Stimulated activated CD4-positive, alpha-beta T cell treated with anti-CD3 and anti-CD28 coated beads, TNF-alpha, amount 100 ng/mL, for 1 hour (primary cell): ENCODE data around the gene TFPI.
"Not testable (repeated sequence)": the region's sequence is repeated elsewhere in the genome, so short reads cannot be mapped to it uniquely, and the experiment has no call there.

Experiments used
- DNase-seq, 3 donors: peaks; one replicate each; pipeline ENCODE4 v3.0.0-alpha.2; 2020; ENCODE audit warnings: low read depth in 3 of 3, low spot score in 1 of 3

TFPI gene

GRCh38 chr2:187554011-187554703 lies at the start of gene TFPI:
TSS of gene TFPI (minus strand) at chr2:187554435. CDS start at chr2:187503768, 50,667 bp downstream.
- DNase-seq = no peak

DNA sequence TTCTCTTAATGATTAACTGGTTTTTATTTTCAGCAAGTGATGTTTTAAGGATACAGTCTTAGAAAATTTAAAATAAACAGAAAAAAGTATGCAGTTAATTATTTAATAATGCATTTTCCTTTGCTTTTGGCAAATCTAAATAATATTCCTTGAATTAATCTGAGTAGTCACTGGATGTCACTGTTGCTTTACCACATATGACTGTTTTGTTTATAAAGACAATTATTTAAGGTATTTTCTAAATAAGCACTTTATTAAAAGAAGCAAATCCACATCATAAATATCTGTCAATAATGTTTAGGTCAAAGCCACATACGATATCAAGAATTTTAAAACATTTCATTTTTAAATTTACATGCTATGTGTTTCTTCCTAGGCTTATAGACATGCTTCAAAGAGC lies 40.6 kb upstream of the TFPI start:
- no peak for DNase-seq

DNA sequence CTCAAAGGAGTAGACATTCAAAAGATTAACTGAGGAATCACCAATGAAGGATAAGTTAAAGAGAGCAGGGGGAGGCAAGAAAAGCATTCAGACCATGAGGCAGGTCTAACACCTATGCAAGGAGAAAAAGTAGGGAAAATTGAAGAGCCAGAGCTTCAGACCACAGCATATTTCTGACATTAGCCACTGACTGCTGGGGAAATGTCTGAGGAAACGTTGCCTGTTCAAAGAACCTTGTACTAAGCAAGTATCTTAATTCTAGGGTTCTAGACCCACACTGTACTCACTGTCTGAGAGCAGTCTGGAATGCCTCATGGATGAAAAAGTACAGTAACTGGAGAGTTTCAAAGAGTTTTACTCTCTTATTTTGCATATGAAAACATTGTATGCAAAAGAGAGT lies 39.5 kb upstream of the TFPI start:
- no peak for DNase-seq

DNA sequence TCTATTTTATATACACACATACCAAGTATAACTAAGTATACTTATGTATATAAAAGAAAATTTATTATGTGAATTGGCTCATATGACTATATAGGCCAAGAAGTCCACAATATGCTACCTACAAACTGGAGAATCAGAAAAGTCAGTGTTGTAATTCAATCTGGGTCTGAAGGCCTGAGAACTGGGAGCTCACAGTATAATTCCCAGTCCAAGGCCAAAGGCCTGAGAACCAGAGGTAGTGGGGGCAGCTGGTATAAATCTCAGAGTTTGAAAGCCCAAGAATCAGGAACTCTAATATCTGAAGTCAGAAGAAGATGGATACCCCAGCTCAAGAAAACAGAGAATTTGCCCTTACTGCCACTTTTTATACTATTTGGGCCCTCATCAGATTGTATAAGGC lies 38.9 kb upstream of the TFPI start:
- no peak for DNase-seq

GRCh38 chr2:187590175-187590574 lies 35.9 kb upstream of the TFPI start:
- DNase-seq = no peak

DNA sequence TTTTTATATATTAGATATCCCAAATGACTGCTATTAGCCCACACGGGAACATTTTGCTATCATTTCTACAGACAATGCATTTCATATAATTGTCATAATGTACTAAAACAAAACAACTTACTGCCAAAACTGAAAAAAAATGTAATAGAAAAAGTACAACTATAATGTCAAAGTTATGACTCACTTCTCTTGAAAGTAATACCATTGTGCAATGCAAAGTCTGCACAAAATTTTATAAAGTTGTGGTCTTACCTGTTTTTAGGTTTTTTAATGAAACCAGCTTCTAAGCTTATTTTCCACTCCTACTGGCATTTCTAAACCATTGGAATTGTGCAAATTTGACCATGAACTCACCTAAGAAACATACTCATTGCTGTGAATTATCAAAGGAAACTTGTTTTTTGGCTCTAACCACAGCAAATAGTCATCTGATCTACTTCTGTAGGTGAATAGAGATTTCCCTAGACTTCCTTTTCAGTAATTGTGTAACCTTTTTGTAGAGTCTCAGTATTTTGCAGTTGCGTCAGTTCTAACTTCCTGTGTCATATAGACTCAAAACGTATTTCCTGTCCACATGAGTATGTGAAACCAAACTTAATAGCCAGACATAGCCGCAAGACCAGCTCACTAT lies 31.9 kb upstream of the TFPI start:
- no peak for DNase-seq

GRCh38 chr2:187581125-187581896 lies 27.1 kb upstream of the TFPI start:
- no peak for DNase-seq

DNA sequence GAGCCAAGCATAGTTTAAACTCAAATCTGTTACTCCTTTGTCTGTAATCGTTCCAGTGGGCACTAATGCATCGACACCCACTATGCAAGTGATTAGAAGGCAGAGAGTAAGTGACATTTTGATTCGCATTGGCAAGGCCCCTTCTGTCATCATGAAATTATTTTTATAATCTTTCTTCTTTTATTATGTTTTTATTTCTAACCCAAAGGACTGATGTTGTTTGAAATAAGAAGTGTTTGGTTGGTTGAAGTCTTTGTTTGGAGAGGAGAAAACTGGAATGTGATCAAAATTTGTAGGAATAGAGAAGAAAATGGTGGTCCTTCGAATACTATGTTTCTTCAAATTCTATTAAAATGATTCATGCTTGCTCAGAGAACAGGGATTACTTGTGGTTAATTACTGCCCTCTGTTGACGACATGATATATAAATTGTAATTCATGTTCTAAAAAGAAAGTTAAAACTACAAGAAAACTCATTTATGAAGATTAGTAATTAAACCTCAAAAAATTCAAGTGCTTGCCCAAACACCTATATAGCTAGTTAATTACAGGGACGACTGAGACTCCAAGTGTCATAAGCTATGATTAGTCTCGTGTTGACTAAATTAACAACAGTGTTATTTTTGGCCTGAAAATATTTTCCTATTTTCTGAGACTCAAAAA lies 26.4 kb upstream of the TFPI start:
- no peak for DNase-seq

DNA sequence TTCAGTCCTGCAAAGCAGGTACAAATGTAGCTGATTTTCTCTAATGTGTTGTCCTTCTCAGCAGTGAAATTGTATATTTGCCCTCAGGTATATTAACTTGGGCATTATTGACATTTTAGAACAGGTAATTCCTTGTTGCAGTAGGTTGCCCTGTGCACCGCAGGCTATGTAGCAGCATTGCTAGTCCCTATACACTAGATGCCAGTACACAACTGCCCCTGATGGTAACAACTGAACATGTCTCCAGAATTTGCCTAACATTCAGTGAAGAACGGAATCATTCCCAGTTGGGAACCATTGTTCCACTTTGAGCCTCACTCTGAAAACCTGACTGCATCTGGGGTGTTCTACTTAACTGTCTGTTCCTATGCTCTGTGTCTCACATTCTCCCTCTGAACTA lies 23.1 kb upstream of the TFPI start:
- no peak for DNase-seq

GRCh38 chr2:187576906-187577305 lies 22.7 kb upstream of the TFPI start:
- DNase-seq = no peak

DNA sequence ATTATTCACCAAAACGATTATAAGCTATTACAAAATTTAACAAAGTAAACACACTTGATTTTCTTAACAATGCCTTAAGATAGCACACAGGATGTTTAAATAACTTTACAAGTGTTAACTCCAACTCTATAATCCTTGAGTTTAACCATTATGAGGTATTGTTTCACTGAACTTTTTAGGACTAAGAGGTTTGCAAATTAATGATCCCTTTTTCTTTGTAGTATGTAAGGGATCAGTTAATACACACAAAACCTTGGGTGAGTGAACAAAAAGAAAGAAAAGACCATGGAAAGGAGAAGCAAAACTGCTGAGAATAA lies 21.5 kb upstream of the TFPI start:
- no peak for DNase-seq

GRCh38 chr2:187574969-187575750 lies 20.9 kb upstream of the TFPI start:
- no peak for DNase-seq

DNA sequence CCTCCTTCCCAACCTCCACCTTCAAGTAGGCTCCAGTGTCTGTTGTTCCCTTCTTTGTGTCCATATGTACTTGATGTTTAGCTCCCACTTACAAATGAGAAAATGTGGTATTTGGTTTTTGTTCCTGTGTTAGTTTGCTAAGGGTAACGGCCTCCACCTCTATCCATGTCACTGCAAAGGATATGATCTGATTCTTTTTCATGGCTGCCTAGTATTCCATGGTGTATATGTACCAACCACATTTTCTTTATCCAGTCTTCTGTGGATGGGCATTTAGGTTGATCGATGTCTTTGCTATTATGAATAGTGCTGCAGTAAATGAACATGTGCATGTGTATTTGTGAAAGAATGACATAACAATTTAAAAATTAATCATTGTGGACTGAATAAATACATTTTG lies 19.5 kb upstream of the TFPI start:
- DNase-seq = no peak

DNA sequence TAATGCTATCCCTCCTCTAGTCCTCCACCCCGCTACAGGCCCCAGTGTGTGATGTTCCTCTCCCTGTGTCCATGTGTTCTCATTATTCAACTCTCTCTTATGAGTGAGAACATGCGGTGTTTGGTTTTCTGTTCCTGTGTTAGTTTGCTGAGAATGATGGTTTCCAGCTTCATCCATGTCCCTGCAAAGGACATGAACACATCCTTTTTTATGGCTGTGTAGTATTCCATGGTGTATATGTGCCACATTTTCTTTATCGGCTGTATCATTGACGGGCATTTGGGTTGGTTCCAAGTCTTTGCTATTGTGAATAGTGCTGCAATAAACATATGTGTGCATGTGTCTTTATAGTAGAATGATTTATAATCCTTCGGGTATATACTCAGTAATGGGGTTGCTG lies 17.8 kb upstream of the TFPI start:
- DNase-seq = not testable (repeated sequence)

- no peak for DNase-seq
Observed at GRCh38 chr2:187569571-187569970, 15.3 kb upstream of the TFPI start.

DNA sequence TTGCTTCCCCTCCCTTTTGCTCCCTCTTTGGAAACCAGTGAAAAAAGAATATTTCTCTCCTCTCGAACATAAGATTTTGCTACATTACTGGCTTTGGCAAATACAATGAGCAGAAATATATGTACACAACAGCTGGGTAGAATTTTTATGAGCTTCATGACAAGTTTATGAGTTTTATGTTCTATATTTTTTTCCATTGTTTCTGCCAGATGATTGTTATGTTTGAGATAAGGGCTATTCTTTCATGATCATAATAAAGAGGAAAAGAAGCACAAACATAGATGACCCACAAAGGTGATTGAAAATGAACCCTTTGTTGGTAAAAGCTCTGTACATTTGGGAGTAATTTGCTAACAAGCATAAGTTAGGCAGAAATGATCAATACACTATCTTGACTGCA lies 14.8 kb upstream of the TFPI start:
- no peak for DNase-seq

GRCh38 chr2:187567126-187567525 lies 12.9 kb upstream of the TFPI start:
- DNase-seq = no peak

GRCh38 chr2:187566712-187567111 lies 12.5 kb upstream of the TFPI start:
- DNase-seq = no peak

- no peak for DNase-seq
Observed at GRCh38 chr2:187566266-187566665, 12.0 kb upstream of the TFPI start.

- not testable (repeated sequence) for DNase-seq
Observed at GRCh38 chr2:187565618-187566017, 11.4 kb upstream of the TFPI start.

- DNase-seq = not testable (repeated sequence)
Observed at GRCh38 chr2:187556493-187556892, 2.3 kb upstream of the TFPI start.
